Gastroesophageal sphincter (tissue), 4 donors: Measurements from ENCODE around the gene MTG2. TPM values are rescaled to one million over a fixed set of nuclear protein-coding genes. Genes with fewer than 3 reads are reported as not detected.
A peak's percentile ranks its signal among the peaks of the same experiment; 100 is the strongest.

Experiments used
- ATAC-seq: fragments of 150-250 bp; one replicate; pipeline ENCODE4 v1.9.1; 2016; ENCODE audit warnings: mild to moderate bottlenecking, moderate library complexity
- H3K27ac ChIP-seq, 4 donors: fragments of 200-600 bp; sonication (generic) in 3 of 4; 1 replicate in 3 of 4; 2 replicates in 1 of 4; pipeline ENCODE4 v1.5.1; 2016 to 2019
- H3K27me3 ChIP-seq: fragments of 200-600 bp; sonication (generic); one replicate; pipeline ENCODE4 v1.5.1; 2019
- H3K36me3 ChIP-seq, 2 donors: fragments of 200-600 bp; sonication (generic); one replicate each; pipeline ENCODE4 v1.5.1; 2019; ENCODE audit warnings: control low read depth in 1 of 2
- H3K4me1 ChIP-seq, 3 donors: fragments of 200-600 bp; sonication (generic); 1 replicate in 2 of 3; 2 replicates in 1 of 3; pipeline ENCODE4 v1.5.1; 2016 to 2019; ENCODE audit warnings: control low read depth in 2 of 3
- H3K4me3 ChIP-seq, 2 donors: fragments of 200-600 bp; sonication (generic); one replicate each; pipeline ENCODE4 v1.5.1; 2019; ENCODE audit warnings: mild to moderate bottlenecking in 1 of 2, moderate library complexity in 1 of 2
- H3K9me3 ChIP-seq, 3 donors: fragments of 200-600 bp; sonication (generic); one replicate each; pipeline ENCODE4 v1.5.1; 2017 to 2019; ENCODE audit warnings: control low read depth in 2 of 3
- EP300 ChIP-seq: sonication (generic); formaldehyde crosslinking; IDR thresholded peaks from one replicate; pipeline ENCODE4 v1.6.1; 2017; ENCODE audit warnings: antibody characterized with exemption, mild to moderate bottlenecking
- POLR2A ChIP-seq, 2 donors: fragments of 450-650 bp; IDR thresholded peaks; one replicate each; pipeline ENCODE4 v1.6.1; 2017; ENCODE audit warnings: antibody characterized with exemption in 2 of 2, mild to moderate bottlenecking in 2 of 2, moderate library complexity in 1 of 2
- POLR2AphosphoS5 ChIP-seq: sonication (generic); formaldehyde crosslinking; IDR thresholded peaks from one replicate; pipeline ENCODE4 v1.6.1; 2017; ENCODE audit warnings: antibody characterized with exemption
- WGBS, 2 donors: methylation state at CpG; one replicate each; pipeline ENCODE4 v1.1.5; 2018; ENCODE audit warnings: low coverage in 1 of 2; 5-methylcytosine and 5-hydroxymethylcytosine counted together
- total RNA-seq, 4 donors: library from RNA; depleted of rRNA; stranded (reverse); fragments of >200 nt; gene quantifications; one replicate each; pipeline ENCODE4 v1.1.0, GENCODE V29; 2016
- TF ChIP-seq, protein P1 (sequence below), 4 experiments: fragments of 200-600 bp in 2 of 4; fragments of 450-650 bp in 2 of 4; sonication (generic) in 1 of 4; IDR thresholded peaks; one replicate each; pipeline ENCODE4 v1.5.1; 2017 to 2019; ENCODE audit warnings: antibody characterized with exemption in 4 of 4, mild to moderate bottlenecking in 2 of 4, moderate library complexity in 2 of 4

Gene MTG2
- total RNA-seq, 4 donors from 2014 or later: 23.7 to 31.3 (median 30.2) TPM

DNA sequence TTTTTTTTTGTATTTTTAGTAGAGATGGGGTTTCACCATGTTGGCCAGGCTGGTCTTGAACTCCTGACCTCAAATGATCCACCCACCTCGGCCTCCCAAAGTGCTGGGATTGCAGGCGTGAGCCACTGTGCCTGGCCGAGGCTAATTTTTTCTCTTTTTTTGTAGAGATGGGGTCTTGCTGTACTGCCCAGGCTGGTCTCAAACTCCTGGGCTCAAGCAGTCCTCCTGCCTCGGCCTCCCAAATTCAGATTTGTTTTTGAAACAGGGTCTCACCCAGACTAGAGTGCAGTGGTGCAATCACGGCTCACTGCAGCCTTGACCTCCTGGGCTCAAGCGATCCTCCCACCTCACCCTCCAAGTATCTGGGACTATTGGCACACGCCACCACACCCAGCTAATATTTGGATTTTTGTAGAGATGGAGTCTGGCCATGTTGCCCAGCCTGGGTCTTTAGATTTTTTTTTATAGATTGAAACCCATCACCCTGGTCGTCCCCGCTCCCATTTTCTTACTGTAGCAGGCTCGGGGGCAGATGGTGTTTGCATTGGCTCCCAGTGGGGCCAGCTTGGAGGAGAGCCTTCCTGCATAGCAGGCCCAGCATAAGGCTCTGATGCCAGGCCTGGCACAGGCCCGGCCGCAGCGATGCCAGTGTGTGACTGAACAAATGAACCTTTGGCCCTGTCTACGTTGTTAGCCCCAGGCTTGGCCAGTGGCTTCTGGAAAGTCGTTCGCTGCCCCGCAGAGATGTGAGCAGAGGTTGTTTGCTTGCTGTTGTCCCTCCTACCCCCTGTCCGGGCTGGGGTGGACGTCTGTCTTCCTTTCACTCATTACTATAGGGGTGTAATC is 4.3 kb upstream of the MTG2 start:
- 87 to 93% methylated on average over 5 to 11 of the region's 19 CpGs for WGBS, 2 donors
- ATAC-seq: no peak
- no peak for TF ChIP-seq EP300
- TF ChIP-seq POLR2A (IDR thresholded peaks at IDR 0.05): no peak
- no peak for TF ChIP-seq POLR2AphosphoS5
- TF ChIP-seq, protein P1, sequence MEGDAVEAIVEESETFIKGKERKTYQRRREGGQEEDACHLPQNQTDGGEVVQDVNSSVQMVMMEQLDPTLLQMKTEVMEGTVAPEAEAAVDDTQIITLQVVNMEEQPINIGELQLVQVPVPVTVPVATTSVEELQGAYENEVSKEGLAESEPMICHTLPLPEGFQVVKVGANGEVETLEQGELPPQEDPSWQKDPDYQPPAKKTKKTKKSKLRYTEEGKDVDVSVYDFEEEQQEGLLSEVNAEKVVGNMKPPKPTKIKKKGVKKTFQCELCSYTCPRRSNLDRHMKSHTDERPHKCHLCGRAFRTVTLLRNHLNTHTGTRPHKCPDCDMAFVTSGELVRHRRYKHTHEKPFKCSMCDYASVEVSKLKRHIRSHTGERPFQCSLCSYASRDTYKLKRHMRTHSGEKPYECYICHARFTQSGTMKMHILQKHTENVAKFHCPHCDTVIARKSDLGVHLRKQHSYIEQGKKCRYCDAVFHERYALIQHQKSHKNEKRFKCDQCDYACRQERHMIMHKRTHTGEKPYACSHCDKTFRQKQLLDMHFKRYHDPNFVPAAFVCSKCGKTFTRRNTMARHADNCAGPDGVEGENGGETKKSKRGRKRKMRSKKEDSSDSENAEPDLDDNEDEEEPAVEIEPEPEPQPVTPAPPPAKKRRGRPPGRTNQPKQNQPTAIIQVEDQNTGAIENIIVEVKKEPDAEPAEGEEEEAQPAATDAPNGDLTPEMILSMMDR (IDR thresholded peaks at IDR 0.05): no peak
- Histone ChIP-seq H3K4me1 (peaks cover 0 to 13% (median 2%) of the 10 kb centered on the region in 3 donors), H3K36me3 (peaks cover 0 to 62% of the 10 kb centered on the region in 2 donors), H3K9me3 (no peaks in the 10 kb centered on the region), H3K4me3 (no peak overlapping the region), H3K27me3 (no peaks in the 10 kb centered on the region), H3K27ac (no peak overlapping the region)

DNA sequence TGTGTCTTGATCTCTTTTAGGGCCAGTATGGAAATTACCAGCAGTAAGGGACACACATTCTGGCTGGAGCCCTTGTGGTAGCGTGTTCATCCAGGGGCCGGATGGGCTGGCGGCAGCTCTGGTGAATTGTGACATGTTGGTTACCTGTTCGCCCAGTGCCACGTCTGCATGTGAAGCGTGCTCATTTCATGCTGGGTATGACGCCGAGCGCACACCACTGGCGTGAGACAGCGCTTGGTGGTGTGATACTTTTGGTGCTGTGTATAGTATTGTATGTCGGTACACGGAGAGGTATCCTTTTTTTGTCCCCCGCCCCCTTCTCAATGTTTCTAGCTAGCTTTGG is 3.7 kb upstream of the MTG2 start:
- Histone ChIP-seq H3K27ac (no peak overlapping the region), H3K9me3 (no peaks in the 10 kb centered on the region), H3K4me1 (peaks cover 0 to 19% (median 7%) of the 10 kb centered on the region in 3 donors), H3K27me3 (no peaks in the 10 kb centered on the region), H3K36me3 (peaks cover 0 to 57% of the 10 kb centered on the region in 2 donors), H3K4me3 (no peak overlapping the region)
- WGBS, 2 donors: 96% methylated on average over 5 of the region's 14 CpGs; no CpG with 5 or more reads in 1 of the 2 donors
- TF ChIP-seq, protein P1 (IDR thresholded peaks at IDR 0.05): no peak
- TF ChIP-seq POLR2AphosphoS5 (no peak), EP300 (no peak), POLR2A (IDR thresholded peaks at IDR 0.05) (no peak)
- no peak for ATAC-seq

DNA sequence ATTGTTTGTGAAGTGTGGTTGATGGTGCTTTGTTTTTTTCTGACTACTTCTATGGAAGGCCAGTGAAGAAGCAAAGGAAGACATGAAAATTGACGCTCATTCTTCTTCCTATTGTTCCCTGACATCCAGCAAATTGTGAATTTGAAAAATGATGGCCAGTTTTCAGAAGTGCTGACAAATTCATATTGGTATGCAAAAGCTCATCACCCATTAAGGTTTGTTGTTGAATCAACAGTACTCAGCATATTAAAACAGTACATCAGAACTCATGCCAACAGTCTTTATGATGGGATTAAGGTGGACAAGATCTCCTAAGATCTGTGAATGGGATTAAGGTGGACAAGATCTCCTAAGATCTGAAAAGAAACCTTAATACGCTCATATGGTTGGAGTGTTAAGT is 1.0 kb upstream of the MTG2 start:
- no peak for ATAC-seq
- Histone ChIP-seq H3K4me1 (peaks cover 0 to 40% (median 7%) of the 10 kb centered on the region in 3 donors), H3K4me3 (peak overlapping the region in 1 of 2 donors; percentile 92), H3K27ac (peak overlapping the region in 3 of 4 donors; percentile 91 to 99 (median 96)), H3K9me3 (no peaks in the 10 kb centered on the region), H3K27me3 (no peaks in the 10 kb centered on the region), H3K36me3 (peaks cover 0 to 30% of the 10 kb centered on the region in 2 donors)
- TF ChIP-seq POLR2AphosphoS5: no peak
- no peak for TF ChIP-seq POLR2A (IDR thresholded peaks at IDR 0.05)
- no peak for TF ChIP-seq EP300
- TF ChIP-seq, protein P1 (IDR thresholded peaks at IDR 0.05): no peak
- WGBS, 2 donors: 82 to 88% methylated on average over 2 of the region's 2 CpGs

DNA sequence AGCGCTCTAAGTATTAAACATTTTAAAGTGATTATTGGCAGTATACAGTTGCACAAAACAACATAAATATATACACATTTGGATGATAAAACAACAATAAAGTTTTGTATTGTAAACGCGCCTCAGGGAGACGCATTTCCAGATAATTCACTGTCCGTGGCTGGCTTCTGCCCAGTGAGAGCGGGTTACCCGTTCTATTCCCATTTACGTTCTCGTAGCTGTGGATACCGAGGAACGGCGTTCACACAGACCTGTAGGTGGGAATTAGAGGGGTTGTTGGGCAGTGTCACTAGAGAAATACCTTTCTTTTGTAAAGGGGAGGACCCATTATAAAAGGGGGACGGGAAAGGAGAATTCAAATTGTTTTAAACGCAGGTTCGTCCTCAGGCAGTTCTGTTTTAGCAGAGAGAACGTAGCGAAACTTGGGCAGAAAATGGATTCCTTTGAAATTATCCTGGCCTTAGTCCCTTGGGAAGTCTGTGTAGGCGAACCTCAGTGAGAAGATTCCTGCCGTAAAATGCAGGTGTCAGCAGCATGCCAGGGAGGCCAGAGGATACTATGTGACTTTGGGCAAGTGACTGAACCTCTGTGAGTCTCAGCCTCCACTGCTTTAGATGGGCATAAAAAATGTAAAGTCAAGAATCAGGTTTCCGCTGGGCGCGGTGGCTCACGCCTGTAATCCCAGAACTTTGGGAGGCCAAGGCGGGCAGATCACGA is 756 bp downstream of the MTG2 start:
- H3K36me3 ChIP-seq: peaks cover 0 to 17% of the 10 kb centered on the region in 2 donors
- 21 to 27% methylated on average over 23 of the region's 25 CpGs for WGBS, 2 donors
- H3K4me3 ChIP-seq: peak overlapping the region; percentile 88 to 92
- no peaks in the 10 kb centered on the region for H3K27me3 ChIP-seq
- H3K27ac ChIP-seq: peak overlapping the region; percentile 91 to 99 (median 94)
- ATAC-seq: no peak
- H3K4me1 ChIP-seq: peaks cover 0 to 50% (median 7%) of the 10 kb centered on the region in 3 donors
- no peaks in the 10 kb centered on the region for H3K9me3 ChIP-seq
- TF ChIP-seq, protein P1 (IDR thresholded peaks at IDR 0.05): no peak
- TF ChIP-seq POLR2AphosphoS5 (no peak), EP300 (no peak), POLR2A (IDR thresholded peaks at IDR 0.05) (no peak)
